GM23338 (cell line): ENCODE data around the gene C12orf42. TPM values are rescaled to one million over a fixed set of nuclear protein-coding genes. Genes with fewer than 3 reads are reported as not detected.

Experiments used
- ATAC-seq: fragments of 200-7000 bp; cut with Tn5 transposase; 3 replicates; pipeline ENCODE4 v1.9.1; 2020
- DNase-seq: peaks from one replicate; pipeline ENCODE4 v3.0.0-alpha.2; 2015; ENCODE audit warnings: low spot score
- H2AFZ ChIP-seq: fragments of 200-600 bp; sonication (generic); 2 replicates; pipeline ENCODE4 v1.8.0; 2016; ENCODE audit warnings: antibody characterized with exemption, mild to moderate bottlenecking, moderate library complexity
- H3F3A ChIP-seq: fragments of 200-600 bp; sonication (generic); replicated peaks from 2 replicates; pipeline ENCODE4 v1.8.0; 2017; ENCODE audit warnings: antibody characterized with exemption, mixed run types, low read depth
- H3K27ac ChIP-seq: fragments of 200-600 bp; sonication (generic); 2 replicates; pipeline ENCODE4 v1.6.1; 2016; ENCODE audit warnings: low read depth
- H3K27me3 ChIP-seq: fragments of 200-600 bp; sonication (generic); 2 replicates; pipeline ENCODE4 v1.8.0; 2016; ENCODE audit warnings: mild to moderate bottlenecking, mixed run types, moderate library complexity; ENCODE audit not compliant: insufficient read depth
- H3K36me3 ChIP-seq: fragments of 200-600 bp; sonication (generic); 2 replicates; pipeline ENCODE4 v1.8.0; 2016; ENCODE audit warnings: mild to moderate bottlenecking; ENCODE audit not compliant: insufficient read depth
- H3K4me1 ChIP-seq: fragments of 200-600 bp; sonication (generic); 2 replicates; pipeline ENCODE4 v1.8.0; 2016; ENCODE audit warnings: mild to moderate bottlenecking, moderate library complexity; ENCODE audit not compliant: insufficient read depth
- H3K4me2 ChIP-seq: fragments of 200-600 bp; sonication (generic); 2 replicates; pipeline ENCODE4 v1.7.1; 2017; ENCODE audit warnings: mixed run types
- H3K4me3 ChIP-seq: fragments of 200-600 bp; sonication (generic); 2 replicates; pipeline ENCODE4 v1.6.1; 2016; ENCODE audit warnings: mixed run types
- H3K79me2 ChIP-seq: fragments of 200-600 bp; sonication (generic); replicated peaks from 2 replicates; pipeline ENCODE4 v1.8.0; 2017; ENCODE audit warnings: mild to moderate bottlenecking; ENCODE audit not compliant: insufficient read depth
- H3K9me2 ChIP-seq: fragments of 200-600 bp; sonication (generic); 2 replicates; pipeline ENCODE4 v1.8.0; 2017; ENCODE audit not compliant: insufficient read depth
- H4K20me1 ChIP-seq: fragments of 200-600 bp; sonication (generic); replicated peaks from 2 replicates; pipeline ENCODE4 v1.8.0; 2017; ENCODE audit warnings: mild to moderate bottlenecking; ENCODE audit not compliant: insufficient read depth
- H3K27ac Mint-ChIP-seq: 2 replicates; pipeline ENCODE4 v1.8.0; 2020; ENCODE audit warnings: inconsistent platforms, mild to moderate bottlenecking, moderate library complexity, mixed read lengths
- H3K27me3 Mint-ChIP-seq: 3 replicates; pipeline ENCODE4 v1.8.0; 2022; ENCODE audit warnings: low read depth, mild to moderate bottlenecking, moderate library complexity, mixed read lengths, inconsistent platforms; ENCODE audit not compliant: insufficient read depth, poor library complexity
- H3K36me3 Mint-ChIP-seq: 3 replicates; pipeline ENCODE4 v1.8.0; 2021; ENCODE audit warnings: low read depth, mild to moderate bottlenecking, inconsistent platforms, moderate library complexity, mixed read lengths
- H3K4me1 Mint-ChIP-seq: 3 replicates; pipeline ENCODE4 v1.8.0; 2020; ENCODE audit warnings: mild to moderate bottlenecking, inconsistent platforms, mixed read lengths
- H3K4me3 Mint-ChIP-seq: 3 replicates; pipeline ENCODE4 v1.8.0; 2021; ENCODE audit warnings: moderate library complexity, mild to moderate bottlenecking, inconsistent platforms, mixed read lengths
- H3K9me3 Mint-ChIP-seq: 3 replicates; pipeline ENCODE4 v1.8.0; 2020; ENCODE audit warnings: moderate library complexity, mild to moderate bottlenecking, inconsistent platforms, mixed read lengths
- CREB1 ChIP-seq: fragments of 250-450 bp; sonication (Bioruptor Pico); IDR thresholded peaks from 2 replicates; pipeline ENCODE4 v1.5.0; 2020; ENCODE audit warnings: low read depth, mild to moderate bottlenecking, moderate library complexity
- EZH2 ChIP-seq: fragments of 200-600 bp; sonication (generic); IDR thresholded peaks from one replicate; pipeline ENCODE4 v1.8.0; 2017; ENCODE audit warnings: antibody characterized with exemption, mild to moderate bottlenecking, low read depth; ENCODE audit not compliant: unreplicated experiment
- EZH2phosphoT487 ChIP-seq: fragments of 200-600 bp; sonication (generic); IDR thresholded peaks from one replicate; pipeline ENCODE4 v1.8.1; 2018; ENCODE audit warnings: antibody characterized with exemption; ENCODE audit not compliant: unreplicated experiment
- JUNB ChIP-seq: IDR thresholded peaks from one replicate; pipeline ENCODE4 v1.6.1; 2016; ENCODE audit warnings: antibody characterized with exemption; ENCODE audit not compliant: unreplicated experiment
- NANOG ChIP-seq: IDR thresholded peaks from 2 replicates; pipeline ENCODE4 v1.6.1; 2016; ENCODE audit warnings: antibody characterized with exemption, borderline replicate concordance
- POLR2AphosphoS5 ChIP-seq: IDR thresholded peaks from 2 replicates; pipeline ENCODE4 v1.6.1; 2016; ENCODE audit warnings: antibody characterized with exemption, low read depth
- STAT1 ChIP-seq: IDR thresholded peaks from one replicate; pipeline ENCODE4 v1.6.1; 2016; ENCODE audit warnings: antibody characterized with exemption; ENCODE audit not compliant: unreplicated experiment
- ZNF114 ChIP-seq: fragments of 250-450 bp; sonication (Bioruptor Pico); IDR thresholded peaks from 2 replicates; pipeline ENCODE4 v1.5.0; 2020; ENCODE audit warnings: mild to moderate bottlenecking, moderate library complexity
- ZNF331 ChIP-seq: fragments of 250-450 bp; sonication (Bioruptor Pico); IDR thresholded peaks from 2 replicates; pipeline ENCODE4 v1.5.0; 2020; ENCODE audit warnings: low read depth, mild to moderate bottlenecking, moderate library complexity
- polyA plus RNA-seq: library from polyadenylated mRNA; unstranded; fragments of >200 nt; fragmentation: Nextera tagmentation; extraction: Ambion mirVana; gene quantifications from 2 replicates; pipeline ENCODE4 v1.2.1, GENCODE V29; 2016
- total RNA-seq: library from RNA; depleted of rRNA; stranded (reverse); fragments of >200 nt; shearing (Covaris generic); gene quantifications from 2 replicates; pipeline ENCODE4 v1.2.3, GENCODE V29; 2014
- TF ChIP-seq, protein P1 (sequence below): IDR thresholded peaks from one replicate; pipeline ENCODE4 v1.6.1; 2018; ENCODE audit warnings: antibody characterized with exemption; ENCODE audit not compliant: unreplicated experiment
- TF ChIP-seq, protein P2 (sequence below): IDR thresholded peaks from 2 replicates; pipeline ENCODE4 v1.6.1; 2016; ENCODE audit warnings: antibody characterized with exemption
- TF ChIP-seq, protein P3 (sequence below), 2 experiments: fragments of 200-600 bp in 1 of 2; sonication (generic) in 1 of 2; conservative IDR thresholded peaks; 2 replicates each; pipeline versions ENCODE4 v1.5.1 to v1.6.1; 2016 to 2017; ENCODE audit warnings: antibody characterized with exemption in 2 of 2, low read depth in 2 of 2, mild to moderate bottlenecking in 2 of 2, moderate library complexity in 1 of 2
- TF ChIP-seq, protein P4 (sequence below): fragments of 250-450 bp; sonication (Bioruptor Pico); IDR thresholded peaks from 2 replicates; pipeline ENCODE4 v1.5.0; 2020; ENCODE audit warnings: mild to moderate bottlenecking, moderate library complexity

Gene C12orf42
- total and polyA plus RNA-seq, 2 experiments from 2014 or later = 0.45 TPM; not detected in 1

DNA sequence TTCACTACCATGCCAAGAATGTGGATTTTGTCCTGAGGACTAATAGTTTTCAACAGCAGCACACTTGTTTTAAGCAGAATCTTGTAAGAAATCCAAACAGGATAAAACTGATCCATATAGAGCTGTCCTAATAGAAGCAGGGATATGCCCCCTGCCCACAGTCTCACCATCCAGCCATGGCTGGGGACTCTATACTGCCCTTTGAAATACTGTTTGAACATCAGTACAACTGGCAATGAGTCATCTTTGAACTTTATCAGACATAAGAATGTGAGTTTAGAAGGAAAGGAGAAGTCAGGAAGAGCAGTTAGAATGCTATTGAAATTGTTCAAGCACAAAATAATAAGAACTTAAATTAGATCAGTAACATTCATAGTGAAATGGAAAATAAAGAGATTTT, 3.8 kb upstream of the C12orf42 start:
- Histone ChIP-seq H2AFZ (no peak overlapping the region), H3F3A (no peaks in the 10 kb centered on the region), H3K27me3 (peaks cover 6% of the 10 kb centered on the region; the same call in 1 of the 2 replicates), H3K4me2 (no peak overlapping the region), H3K27ac (no peak overlapping the region), H3K36me3 (no peaks in the 10 kb centered on the region), H3K9me2 (no peaks in the 10 kb centered on the region), H3K4me3 (no peak overlapping the region), H3K4me1 (peaks cover 13% of the 10 kb centered on the region), H4K20me1 (no peaks in the 10 kb centered on the region), H3K79me2 (no peaks in the 10 kb centered on the region)
- ATAC-seq (no peak), DNase-seq (no peak)
- Mint-ChIP-seq H3K4me1 (peaks cover 12% of the 10 kb centered on the region), H3K4me3 (no peak overlapping the region), H3K27ac (no peak overlapping the region), H3K9me3 (no peaks in the 10 kb centered on the region), H3K27me3 (peaks cover 11% of the 10 kb centered on the region), H3K36me3 (no peaks in the 10 kb centered on the region)
- TF ChIP-seq, protein P1, sequence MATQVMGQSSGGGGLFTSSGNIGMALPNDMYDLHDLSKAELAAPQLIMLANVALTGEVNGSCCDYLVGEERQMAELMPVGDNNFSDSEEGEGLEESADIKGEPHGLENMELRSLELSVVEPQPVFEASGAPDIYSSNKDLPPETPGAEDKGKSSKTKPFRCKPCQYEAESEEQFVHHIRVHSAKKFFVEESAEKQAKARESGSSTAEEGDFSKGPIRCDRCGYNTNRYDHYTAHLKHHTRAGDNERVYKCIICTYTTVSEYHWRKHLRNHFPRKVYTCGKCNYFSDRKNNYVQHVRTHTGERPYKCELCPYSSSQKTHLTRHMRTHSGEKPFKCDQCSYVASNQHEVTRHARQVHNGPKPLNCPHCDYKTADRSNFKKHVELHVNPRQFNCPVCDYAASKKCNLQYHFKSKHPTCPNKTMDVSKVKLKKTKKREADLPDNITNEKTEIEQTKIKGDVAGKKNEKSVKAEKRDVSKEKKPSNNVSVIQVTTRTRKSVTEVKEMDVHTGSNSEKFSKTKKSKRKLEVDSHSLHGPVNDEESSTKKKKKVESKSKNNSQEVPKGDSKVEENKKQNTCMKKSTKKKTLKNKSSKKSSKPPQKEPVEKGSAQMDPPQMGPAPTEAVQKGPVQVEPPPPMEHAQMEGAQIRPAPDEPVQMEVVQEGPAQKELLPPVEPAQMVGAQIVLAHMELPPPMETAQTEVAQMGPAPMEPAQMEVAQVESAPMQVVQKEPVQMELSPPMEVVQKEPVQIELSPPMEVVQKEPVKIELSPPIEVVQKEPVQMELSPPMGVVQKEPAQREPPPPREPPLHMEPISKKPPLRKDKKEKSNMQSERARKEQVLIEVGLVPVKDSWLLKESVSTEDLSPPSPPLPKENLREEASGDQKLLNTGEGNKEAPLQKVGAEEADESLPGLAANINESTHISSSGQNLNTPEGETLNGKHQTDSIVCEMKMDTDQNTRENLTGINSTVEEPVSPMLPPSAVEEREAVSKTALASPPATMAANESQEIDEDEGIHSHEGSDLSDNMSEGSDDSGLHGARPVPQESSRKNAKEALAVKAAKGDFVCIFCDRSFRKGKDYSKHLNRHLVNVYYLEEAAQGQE = no peak
- TF ChIP-seq, protein P2, sequence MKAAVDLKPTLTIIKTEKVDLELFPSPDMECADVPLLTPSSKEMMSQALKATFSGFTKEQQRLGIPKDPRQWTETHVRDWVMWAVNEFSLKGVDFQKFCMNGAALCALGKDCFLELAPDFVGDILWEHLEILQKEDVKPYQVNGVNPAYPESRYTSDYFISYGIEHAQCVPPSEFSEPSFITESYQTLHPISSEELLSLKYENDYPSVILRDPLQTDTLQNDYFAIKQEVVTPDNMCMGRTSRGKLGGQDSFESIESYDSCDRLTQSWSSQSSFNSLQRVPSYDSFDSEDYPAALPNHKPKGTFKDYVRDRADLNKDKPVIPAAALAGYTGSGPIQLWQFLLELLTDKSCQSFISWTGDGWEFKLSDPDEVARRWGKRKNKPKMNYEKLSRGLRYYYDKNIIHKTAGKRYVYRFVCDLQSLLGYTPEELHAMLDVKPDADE = no peak
- TF ChIP-seq POLR2AphosphoS5 (no peak), ZNF331 (CRISPR knock-in tag) (no peak), ZNF114 (CRISPR knock-in tag) (no peak), EZH2phosphoT487 (no peak), NANOG (no peak), JUNB (no peak), CREB1 (CRISPR knock-in tag) (no peak), STAT1 (no peak), EZH2 (no peak)
- TF ChIP-seq, protein P3, sequence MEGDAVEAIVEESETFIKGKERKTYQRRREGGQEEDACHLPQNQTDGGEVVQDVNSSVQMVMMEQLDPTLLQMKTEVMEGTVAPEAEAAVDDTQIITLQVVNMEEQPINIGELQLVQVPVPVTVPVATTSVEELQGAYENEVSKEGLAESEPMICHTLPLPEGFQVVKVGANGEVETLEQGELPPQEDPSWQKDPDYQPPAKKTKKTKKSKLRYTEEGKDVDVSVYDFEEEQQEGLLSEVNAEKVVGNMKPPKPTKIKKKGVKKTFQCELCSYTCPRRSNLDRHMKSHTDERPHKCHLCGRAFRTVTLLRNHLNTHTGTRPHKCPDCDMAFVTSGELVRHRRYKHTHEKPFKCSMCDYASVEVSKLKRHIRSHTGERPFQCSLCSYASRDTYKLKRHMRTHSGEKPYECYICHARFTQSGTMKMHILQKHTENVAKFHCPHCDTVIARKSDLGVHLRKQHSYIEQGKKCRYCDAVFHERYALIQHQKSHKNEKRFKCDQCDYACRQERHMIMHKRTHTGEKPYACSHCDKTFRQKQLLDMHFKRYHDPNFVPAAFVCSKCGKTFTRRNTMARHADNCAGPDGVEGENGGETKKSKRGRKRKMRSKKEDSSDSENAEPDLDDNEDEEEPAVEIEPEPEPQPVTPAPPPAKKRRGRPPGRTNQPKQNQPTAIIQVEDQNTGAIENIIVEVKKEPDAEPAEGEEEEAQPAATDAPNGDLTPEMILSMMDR (conservative IDR thresholded peaks at IDR 0.05; ENCODE audit: low read depth in 2 of 2) = no peak
- TF ChIP-seq, protein P4, sequence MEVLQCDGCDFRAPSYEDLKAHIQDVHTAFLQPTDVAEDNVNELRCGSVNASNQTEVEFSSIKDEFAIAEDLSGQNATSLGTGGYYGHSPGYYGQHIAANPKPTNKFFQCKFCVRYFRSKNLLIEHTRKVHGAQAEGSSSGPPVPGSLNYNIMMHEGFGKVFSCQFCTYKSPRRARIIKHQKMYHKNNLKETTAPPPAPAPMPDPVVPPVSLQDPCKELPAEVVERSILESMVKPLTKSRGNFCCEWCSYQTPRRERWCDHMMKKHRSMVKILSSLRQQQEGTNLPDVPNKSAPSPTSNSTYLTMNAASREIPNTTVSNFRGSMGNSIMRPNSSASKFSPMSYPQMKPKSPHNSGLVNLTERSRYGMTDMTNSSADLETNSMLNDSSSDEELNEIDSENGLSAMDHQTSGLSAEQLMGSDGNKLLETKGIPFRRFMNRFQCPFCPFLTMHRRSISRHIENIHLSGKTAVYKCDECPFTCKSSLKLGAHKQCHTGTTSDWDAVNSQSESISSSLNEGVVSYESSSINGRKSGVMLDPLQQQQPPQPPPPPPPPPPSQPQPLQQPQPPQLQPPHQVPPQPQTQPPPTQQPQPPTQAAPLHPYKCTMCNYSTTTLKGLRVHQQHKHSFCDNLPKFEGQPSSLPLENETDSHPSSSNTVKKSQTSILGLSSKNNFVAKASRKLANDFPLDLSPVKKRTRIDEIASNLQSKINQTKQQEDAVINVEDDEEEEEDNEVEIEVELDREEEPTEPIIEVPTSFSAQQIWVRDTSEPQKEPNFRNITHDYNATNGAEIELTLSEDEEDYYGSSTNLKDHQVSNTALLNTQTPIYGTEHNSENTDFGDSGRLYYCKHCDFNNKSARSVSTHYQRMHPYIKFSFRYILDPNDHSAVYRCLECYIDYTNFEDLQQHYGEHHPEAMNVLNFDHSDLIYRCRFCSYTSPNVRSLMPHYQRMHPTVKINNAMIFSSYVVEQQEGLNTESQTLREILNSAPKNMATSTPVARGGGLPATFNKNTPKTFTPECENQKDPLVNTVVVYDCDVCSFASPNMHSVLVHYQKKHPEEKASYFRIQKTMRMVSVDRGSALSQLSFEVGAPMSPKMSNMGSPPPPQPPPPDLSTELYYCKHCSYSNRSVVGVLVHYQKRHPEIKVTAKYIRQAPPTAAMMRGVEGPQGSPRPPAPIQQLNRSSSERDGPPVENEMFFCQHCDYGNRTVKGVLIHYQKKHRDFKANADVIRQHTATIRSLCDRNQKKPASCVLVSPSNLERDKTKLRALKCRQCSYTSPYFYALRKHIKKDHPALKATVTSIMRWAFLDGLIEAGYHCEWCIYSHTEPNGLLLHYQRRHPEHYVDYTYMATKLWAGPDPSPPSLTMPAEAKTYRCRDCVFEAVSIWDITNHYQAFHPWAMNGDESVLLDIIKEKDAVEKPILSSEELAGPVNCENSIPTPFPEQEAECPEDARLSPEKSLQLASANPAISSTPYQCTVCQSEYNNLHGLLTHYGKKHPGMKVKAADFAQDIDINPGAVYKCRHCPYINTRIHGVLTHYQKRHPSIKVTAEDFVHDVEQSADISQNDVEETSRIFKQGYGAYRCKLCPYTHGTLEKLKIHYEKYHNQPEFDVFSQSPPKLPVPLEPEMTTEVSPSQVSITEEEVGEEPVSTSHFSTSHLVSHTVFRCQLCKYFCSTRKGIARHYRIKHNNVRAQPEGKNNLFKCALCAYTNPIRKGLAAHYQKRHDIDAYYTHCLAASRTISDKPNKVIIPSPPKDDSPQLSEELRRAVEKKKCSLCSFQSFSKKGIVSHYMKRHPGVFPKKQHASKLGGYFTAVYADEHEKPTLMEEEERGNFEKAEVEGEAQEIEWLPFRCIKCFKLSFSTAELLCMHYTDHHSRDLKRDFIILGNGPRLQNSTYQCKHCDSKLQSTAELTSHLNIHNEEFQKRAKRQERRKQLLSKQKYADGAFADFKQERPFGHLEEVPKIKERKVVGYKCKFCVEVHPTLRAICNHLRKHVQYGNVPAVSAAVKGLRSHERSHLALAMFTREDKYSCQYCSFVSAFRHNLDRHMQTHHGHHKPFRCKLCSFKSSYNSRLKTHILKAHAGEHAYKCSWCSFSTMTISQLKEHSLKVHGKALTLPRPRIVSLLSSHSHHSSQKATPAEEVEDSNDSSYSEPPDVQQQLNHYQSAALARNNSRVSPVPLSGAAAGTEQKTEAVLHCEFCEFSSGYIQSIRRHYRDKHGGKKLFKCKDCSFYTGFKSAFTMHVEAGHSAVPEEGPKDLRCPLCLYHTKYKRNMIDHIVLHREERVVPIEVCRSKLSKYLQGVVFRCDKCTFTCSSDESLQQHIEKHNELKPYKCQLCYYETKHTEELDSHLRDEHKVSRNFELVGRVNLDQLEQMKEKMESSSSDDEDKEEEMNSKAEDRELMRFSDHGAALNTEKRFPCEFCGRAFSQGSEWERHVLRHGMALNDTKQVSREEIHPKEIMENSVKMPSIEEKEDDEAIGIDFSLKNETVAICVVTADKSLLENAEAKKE = no peak
